H1 (cell line): Measurements from ENCODE around the gene PCDH9. TPM values are rescaled to one million over a fixed set of nuclear protein-coding genes. Genes with fewer than 3 reads are reported as not detected.

Source experiments
- CTCF ChIA-PET: fragments of 300-600 bp; sonication (Branson Sonifier 250); formaldehyde crosslinking; loops from one replicate; lab custom pipeline; 2021; ENCODE audit not compliant: partially characterized antibody; lab: Charles Lee
- POLR2A ChIA-PET: fragments of 300-600 bp; sonication (Branson Sonifier 250); formaldehyde crosslinking; loops from one replicate; lab custom pipeline; 2021; ENCODE audit warnings: inconsistent platforms; ENCODE audit not compliant: partially characterized antibody; lab: Charles Lee
- DNase-seq, 2 experiments: peaks; one replicate each; pipeline versions ENCODE4 v3.0.0 to v3.0.0-alpha.2; 2010 to 2022; ENCODE audit warnings: low spot score in 2 of 2, low read depth in 1 of 2, mixed read lengths in 1 of 2
- FAIRE-seq: peaks from 2 replicates; lab custom pipeline; 2011; peaks lifted over from hg19 to GRCh38; lab: Jason Lieb, UNC
- H2AFZ ChIP-seq: 2 replicates; pipeline ENCODE4 v1.8.1; 2012; ENCODE audit warnings: low read length, inconsistent platforms
- H2AK5ac ChIP-seq: 2 replicates; pipeline ENCODE4 v1.6.1; 2013; ENCODE audit warnings: low read depth, low read length
- H2BK120ac ChIP-seq: replicated peaks from 2 replicates; pipeline ENCODE3; 2013; ENCODE audit warnings: low read depth, low read length, inconsistent platforms
- H2BK12ac ChIP-seq: 2 replicates; pipeline ENCODE4 v1.6.1; 2013; ENCODE audit warnings: low read depth, low read length
- H2BK15ac ChIP-seq: 2 replicates; pipeline ENCODE4 v1.6.1; 2013; ENCODE audit warnings: low read length
- H2BK20ac ChIP-seq: 2 replicates; pipeline ENCODE4 v1.6.1; 2013; ENCODE audit warnings: low read length
- H2BK5ac ChIP-seq: 2 replicates; pipeline ENCODE4 v1.6.1; 2013; ENCODE audit warnings: low read depth, low read length
- H3K14ac ChIP-seq: 2 replicates; pipeline ENCODE4 v1.6.1; 2013; ENCODE audit warnings: inconsistent platforms; ENCODE audit not compliant: insufficient read length
- H3K18ac ChIP-seq: 2 replicates; pipeline ENCODE4 v1.6.1; 2013; ENCODE audit warnings: low read length; ENCODE audit errors: extremely low read depth
- H3K23ac ChIP-seq: 2 replicates; pipeline ENCODE4 v1.6.1; 2013; ENCODE audit warnings: inconsistent platforms; ENCODE audit not compliant: insufficient read length
- H3K23me2 ChIP-seq: 2 replicates; pipeline ENCODE4 v1.6.1; 2013; ENCODE audit warnings: low read depth, low read length
- H3K27ac ChIP-seq: 2 replicates; pipeline ENCODE4 v1.6.1; 2011; ENCODE audit warnings: low read depth, low read length, inconsistent platforms
- H3K27me3 ChIP-seq, 4 experiments: replicated peaks in 1 of 4; 1 replicate in 1 of 4; 2 replicates in 3 of 4; pipeline versions ENCODE4 v1.6.1 to v1.8.1; 2011 to 2013; ENCODE audit warnings: low read length in 3 of 4, mild to moderate bottlenecking in 3 of 4, inconsistent platforms in 2 of 4, mixed read lengths in 2 of 4, moderate library complexity in 1 of 4; ENCODE audit not compliant: control insufficient read depth in 3 of 4, insufficient read depth in 3 of 4; ENCODE audit errors: extremely low read depth in 1 of 4
- H3K36me3 ChIP-seq, 4 experiments: 2 replicates each; pipeline versions ENCODE4 v1.6.1 to v1.8.1; 2011 to 2013; ENCODE audit warnings: mild to moderate bottlenecking in 4 of 4, low read length in 3 of 4, moderate library complexity in 2 of 4, control low read depth in 1 of 4, inconsistent platforms in 1 of 4; ENCODE audit not compliant: insufficient read depth in 4 of 4, control insufficient read depth in 2 of 4
- H3K4ac ChIP-seq: replicated peaks from 2 replicates; pipeline ENCODE3; 2013; ENCODE audit warnings: low read length, low read depth, mixed read lengths, inconsistent platforms; ENCODE audit not compliant: insufficient read length
- H3K4me1 ChIP-seq, 4 experiments: replicated peaks in 1 of 4; 1 replicate in 1 of 4; 2 replicates in 3 of 4; pipeline versions ENCODE4 v1.6.1 to v1.8.1; 2011 to 2013; ENCODE audit warnings: low read length in 3 of 4, inconsistent platforms in 2 of 4, mixed read lengths in 1 of 4; ENCODE audit not compliant: insufficient read depth in 4 of 4, control insufficient read depth in 3 of 4
- H3K4me2 ChIP-seq, 2 experiments: 2 replicates each; pipeline versions ENCODE4 v1.6.1 to v1.8.1; 2011 to 2013; ENCODE audit warnings: low read depth in 2 of 2, low read length in 2 of 2, control low read depth in 1 of 2, inconsistent platforms in 1 of 2, mild to moderate bottlenecking in 1 of 2; ENCODE audit not compliant: insufficient read depth in 1 of 2
- H3K4me3 ChIP-seq, 4 experiments: fragments of 200-600, 300-600 bp in 1 of 4; sonication (generic), shearing (Covaris generic), sonication (Bioruptor Twin) in 1 of 4; 2 replicates each; pipeline versions ENCODE4 v1.5.1 to v1.8.1; 2011 to 2016; ENCODE audit warnings: low read length in 4 of 4, low read depth in 3 of 4, control low read depth in 2 of 4, inconsistent platforms in 2 of 4, mild to moderate bottlenecking in 2 of 4, mixed read lengths in 1 of 4, moderate library complexity in 1 of 4; ENCODE audit not compliant: insufficient read depth in 2 of 4; ENCODE audit errors: extremely low read depth in 1 of 4
- H3K56ac ChIP-seq: replicated peaks from 2 replicates; pipeline ENCODE3; 2013; ENCODE audit warnings: low read depth, mild to moderate bottlenecking, mixed read lengths, low read length, inconsistent platforms; ENCODE audit not compliant: insufficient read length
- H3K79me1 ChIP-seq: 2 replicates; pipeline ENCODE4 v1.6.1; 2013; ENCODE audit warnings: low read depth, low read length, control low read depth
- H3K79me2 ChIP-seq, 2 experiments: 2 replicates each; pipeline versions ENCODE4 v1.6.1 to v1.8.1; 2012 to 2013; ENCODE audit warnings: low read length in 2 of 2, mild to moderate bottlenecking in 2 of 2, inconsistent platforms in 1 of 2; ENCODE audit not compliant: insufficient read depth in 2 of 2, control insufficient read depth in 1 of 2
- H3K9ac ChIP-seq, 4 experiments: replicated peaks in 1 of 4; 1 replicate in 1 of 4; 2 replicates in 3 of 4; pipeline versions ENCODE4 v1.6.1 to v1.8.1; 2011 to 2013; ENCODE audit warnings: low read depth in 3 of 4, low read length in 3 of 4, control low read depth in 2 of 4, mild to moderate bottlenecking in 2 of 4, moderate library complexity in 2 of 4, inconsistent platforms in 1 of 4; ENCODE audit errors: extremely low read depth in 1 of 4
- H3K9me3 ChIP-seq, 2 experiments: 2 replicates each; pipeline versions ENCODE4 v1.6.1 to v1.8.1; 2012 to 2013; ENCODE audit warnings: mild to moderate bottlenecking in 2 of 2, moderate library complexity in 2 of 2, control low read depth in 1 of 2, inconsistent platforms in 1 of 2, low read depth in 1 of 2, low read length in 1 of 2, mixed read lengths in 1 of 2; ENCODE audit not compliant: insufficient read depth in 2 of 2
- H4K20me1 ChIP-seq, 2 experiments: replicated peaks in 1 of 2; 2 replicates each; pipeline versions ENCODE3 to v1.8.1; 2011 to 2013; ENCODE audit warnings: inconsistent platforms in 2 of 2, low read length in 2 of 2, mild to moderate bottlenecking in 1 of 2; ENCODE audit not compliant: insufficient read depth in 2 of 2, control insufficient read depth in 1 of 2
- H4K5ac ChIP-seq: 2 replicates; pipeline ENCODE4 v1.6.1; 2013; ENCODE audit warnings: low read length, low read depth, mixed read lengths, inconsistent platforms; ENCODE audit not compliant: insufficient read length
- H4K8ac ChIP-seq: 2 replicates; pipeline ENCODE4 v1.8.0; 2013; ENCODE audit warnings: mild to moderate bottlenecking, moderate library complexity, low read length, inconsistent platforms; ENCODE audit not compliant: insufficient read depth; ENCODE audit errors: extremely low read depth
- H4K91ac ChIP-seq: replicated peaks from 2 replicates; pipeline ENCODE3; 2013; ENCODE audit warnings: low read length, mixed read lengths, inconsistent platforms; ENCODE audit not compliant: insufficient read length
- RAD21 ChIP-seq, 2 experiments: IDR thresholded peaks in 1 of 2; conservative IDR thresholded peaks in 1 of 2; 2 replicates each; pipeline ENCODE4 v1.6.1; 2011; ENCODE audit warnings: low read depth in 2 of 2, low read length in 2 of 2, improper control_type of control experiment in 1 of 2, inconsistent platforms in 1 of 2, mild to moderate bottlenecking in 1 of 2, moderate library complexity in 1 of 2
- SIX5 ChIP-seq: IDR thresholded peaks from 2 replicates; pipeline ENCODE4 v1.6.1; 2011; ENCODE audit warnings: mild to moderate bottlenecking, low read depth, low read length
- WGBS, 2 experiments: shearing (Covaris generic) in 1 of 2; methylation state at CpG; one replicate each; pipeline versions ENCODE4 v1.1.6 to v1.1.7; 2013 to 2015; ENCODE audit warnings: low lambda C conversion rate in 2 of 2, mixed read lengths in 2 of 2, inconsistent platforms in 1 of 2, low coverage in 1 of 2, missing lambda C conversion rate in 1 of 2; ENCODE audit not compliant: insufficient replicate concordance in 2 of 2, insufficient coverage in 1 of 2, insufficient read length in 1 of 2; ENCODE audit errors: extremely low coverage in 1 of 2, missing lambda C conversion rate in 1 of 2; 5-methylcytosine and 5-hydroxymethylcytosine counted together
- polyA plus RNA-seq, 7 experiments: library from polyadenylated mRNA; depleted of rRNA in 3 of 7; stranded (reverse) in 5 of 7; unstranded in 2 of 7; fragments of >200 nt in 5 of 7; fragments of 200-250 nt in 2 of 7; gene quantifications; 1 replicate in 5 of 7; 2 replicates in 1 of 7; 4 replicates in 1 of 7; pipeline versions ENCODE4 v1.2.1 to v1.2.3, GENCODE V29; 2011 to 2013; ENCODE audit warnings: missing spikeins in 2 of 7, mixed read lengths in 2 of 7
- total RNA-seq: library from RNA; stranded (reverse); fragmentation: NEBNext Ultra II Directional; extraction: Animal tissue kit (Norgen Biotek cat#: 25700); gene quantifications from 2 replicates; pipeline ENCODE4 v1.2.1, GENCODE V29; 2021

Gene PCDH9
- total and polyA plus RNA-seq, 2 of the 8 experiments (the other 6 are each of a cell fraction or from before 2014, with no cell fraction given) = 0.12 to 0.60 TPM

GRCh38 chr13:66858163-66858562 is 372.0 kb downstream of the PCDH9 start:
- Histone ChIP-seq H4K5ac (no peak overlapping the region), H2BK5ac (no peak overlapping the region), H3K56ac (no peak overlapping the region), H2BK15ac (no peak overlapping the region), H3K27ac (no peak overlapping the region), H3K4ac (no peak overlapping the region), H3K14ac (no peak overlapping the region), H2BK120ac (no peak overlapping the region), H3K79me2 (no peaks in the 10 kb centered on the region), H3K4me2 (no peak overlapping the region), H2AFZ (no peak overlapping the region), H3K79me1 (no peaks in the 10 kb centered on the region), H3K23me2 (no peaks in the 10 kb centered on the region), H2BK20ac (no peak overlapping the region), H3K9me3 (no peaks in the 10 kb centered on the region), H4K91ac (no peak overlapping the region), H4K8ac (no peak overlapping the region)
- WGBS, 2 experiments = 85% methylated on average over 3 of the region's 3 CpGs; no CpG with 5 or more reads in 1 of the 2 experiments
- DNase-seq = no peak
- ChIA-PET CTCF (no interaction called here), POLR2A (no interaction called here)
- no peak for TF ChIP-seq RAD21 (IDR thresholded peaks at IDR 0.05 in 1 of 2, conservative IDR thresholded peaks at IDR 0.05 in 1 of 2; ENCODE audit: low read depth in 2 of 2, low read length in 2 of 2)
- TF ChIP-seq SIX5 = no peak
- TF ChIP-seq, all 59 proteins: peak for 0
- Histone ChIP-seq H3K4me1 (peaks cover 3 to 7% (median 6%) of the 10 kb centered on the region in 4 experiments; a peak in 5 of 7 replicates), H3K18ac (no peak overlapping the region), H2BK12ac (no peak overlapping the region), H3K4me3 (no peak overlapping the region), H3K9ac (no peak overlapping the region), H4K20me1 (no peaks in the 10 kb centered on the region), H3K27me3 (no peaks in the 10 kb centered on the region), H3K23ac (no peak overlapping the region), H2AK5ac (no peak overlapping the region), H3K36me3 (no peaks in the 10 kb centered on the region)
- no peak for FAIRE-seq
